Measurements from ENCODE around the gene ELAVL2. TPM values are rescaled to one million over a fixed set of nuclear protein-coding genes. Genes with fewer than 3 reads are reported as not detected.

Gene ELAVL2
- total and polyA plus RNA-seq, 2 donors (not counting 3 experiments of a cell fraction or from before 2014, with no cell fraction given) = 0.06 to 0.20 TPM

- FAIRE-seq (no peak), DNase-seq (ENCODE audit: low read depth, low spot score) (no peak)
- BruUV-seq (replicated peaks) = no TSS peak
- Histone ChIP-seq H3K79me2 (ENCODE audit: control insufficient read depth, insufficient read depth, low read length) (no peaks in the 10 kb centered on the region), H3K9ac (replicated peaks; ENCODE audit: extremely low read depth, insufficient read depth, low read length) (no peak overlapping the region), H3K4me1 (ENCODE audit: control insufficient read depth, extremely low read depth, insufficient read depth, low read length) (no peaks in the 10 kb centered on the region), H4K20me1 (replicated peaks; ENCODE audit: control insufficient read depth, extremely low read depth, insufficient read depth, low read length) (no peaks in the 10 kb centered on the region), H3K4me2 (ENCODE audit: insufficient read depth, low read length) (no peak overlapping the region), H3K9me1 (replicated peaks; ENCODE audit: control insufficient read depth, extremely low read depth, insufficient read depth, low read length) (no peaks in the 10 kb centered on the region), H3K27ac (ENCODE audit: insufficient read depth, low read depth, low read length) (no peak overlapping the region), H2AFZ (ENCODE audit: low read depth, low read length) (no peak overlapping the region), H3K9me3 (replicated peaks; ENCODE audit: control insufficient read depth, insufficient read depth, low read length) (no peaks in the 10 kb centered on the region), H3K27me3 (ENCODE audit: control insufficient read depth in 2 of 2, insufficient read depth in 2 of 2, low read length in 2 of 2) (no peaks in the 10 kb centered on the region), H3K36me3 (ENCODE audit: control insufficient read depth in 2 of 2, extremely low read depth in 1 of 2, insufficient read depth in 2 of 2, low read length in 2 of 2) (no peaks in the 10 kb centered on the region), H3K4me3 (replicated peaks in 1 of 3; ENCODE audit: insufficient read depth in 1 of 3, low read depth in 1 of 3, low read length in 3 of 3) (no peak overlapping the region)
- dilution Hi-C loops (cut with MboI; ENCODE audit: extremely low pct_ligation_motif_present, low sequenced_read_pairs) (no loop called here), intact Hi-C loops (cut with micrococcal nuclease) (no loop called here)
- TF ChIP-seq EZH2 (IDR thresholded peaks at IDR 0.05; ENCODE audit: borderline replicate concordance, low read depth, low read length, severe bottlenecking) (no peak), FOS (IDR thresholded peaks at IDR 0.05; ENCODE audit: borderline replicate concordance, insufficient read depth, low read length) (no peak), MAX (IDR thresholded peaks at IDR 0.05; ENCODE audit: insufficient read depth, insufficient read length) (no peak)
- ChIA-PET CTCF (no interaction called here), POLR2A (no interaction called here)
These were observed 108.5 kb downstream of the ELAVL2 start for GRCh38 chr9:23717505-23717904.

DNA sequence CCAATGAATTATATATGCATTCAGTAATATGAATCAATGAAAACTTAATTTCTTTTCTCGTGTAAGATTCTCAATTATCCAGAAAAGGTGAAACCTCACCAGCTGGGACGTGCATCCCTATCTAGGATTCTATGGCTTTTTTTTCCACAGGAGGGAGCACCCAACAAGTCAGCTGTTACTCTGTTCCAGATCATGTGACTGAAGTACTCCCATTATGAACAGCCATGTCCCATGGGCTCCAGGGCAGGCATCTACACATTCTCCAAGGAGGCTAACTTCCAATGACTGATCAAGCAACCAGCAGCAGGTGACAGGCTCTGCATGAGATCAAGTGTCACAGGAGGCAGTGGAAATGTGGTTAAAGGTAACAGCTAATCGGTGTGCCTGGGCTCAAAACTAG is 118.8 kb downstream of the ELAVL2 start:
- TF ChIP-seq, protein P1, sequence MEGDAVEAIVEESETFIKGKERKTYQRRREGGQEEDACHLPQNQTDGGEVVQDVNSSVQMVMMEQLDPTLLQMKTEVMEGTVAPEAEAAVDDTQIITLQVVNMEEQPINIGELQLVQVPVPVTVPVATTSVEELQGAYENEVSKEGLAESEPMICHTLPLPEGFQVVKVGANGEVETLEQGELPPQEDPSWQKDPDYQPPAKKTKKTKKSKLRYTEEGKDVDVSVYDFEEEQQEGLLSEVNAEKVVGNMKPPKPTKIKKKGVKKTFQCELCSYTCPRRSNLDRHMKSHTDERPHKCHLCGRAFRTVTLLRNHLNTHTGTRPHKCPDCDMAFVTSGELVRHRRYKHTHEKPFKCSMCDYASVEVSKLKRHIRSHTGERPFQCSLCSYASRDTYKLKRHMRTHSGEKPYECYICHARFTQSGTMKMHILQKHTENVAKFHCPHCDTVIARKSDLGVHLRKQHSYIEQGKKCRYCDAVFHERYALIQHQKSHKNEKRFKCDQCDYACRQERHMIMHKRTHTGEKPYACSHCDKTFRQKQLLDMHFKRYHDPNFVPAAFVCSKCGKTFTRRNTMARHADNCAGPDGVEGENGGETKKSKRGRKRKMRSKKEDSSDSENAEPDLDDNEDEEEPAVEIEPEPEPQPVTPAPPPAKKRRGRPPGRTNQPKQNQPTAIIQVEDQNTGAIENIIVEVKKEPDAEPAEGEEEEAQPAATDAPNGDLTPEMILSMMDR (IDR thresholded peaks at IDR 0.05; ENCODE audit: extremely low read depth in 1 of 2, insufficient read depth in 1 of 2, low read depth in 1 of 2, low read length in 2 of 2) = no peak
- TF ChIP-seq JUN (IDR thresholded peaks at IDR 0.05; ENCODE audit: borderline replicate concordance, insufficient read depth, insufficient read length, low read depth) (no peak), FOS (IDR thresholded peaks at IDR 0.05; ENCODE audit: borderline replicate concordance, insufficient read depth, low read length) (no peak), EZH2 (IDR thresholded peaks at IDR 0.05; ENCODE audit: borderline replicate concordance, low read depth, low read length, severe bottlenecking) (no peak)
- Histone ChIP-seq H4K20me1 (replicated peaks; ENCODE audit: control insufficient read depth, extremely low read depth, insufficient read depth, low read length) (no peaks in the 10 kb centered on the region), H3K9me3 (replicated peaks; ENCODE audit: control insufficient read depth, insufficient read depth, low read length) (no peaks in the 10 kb centered on the region), H3K4me3 (replicated peaks in 1 of 3; ENCODE audit: insufficient read depth in 1 of 3, low read depth in 1 of 3, low read length in 3 of 3) (no peak overlapping the region), H3K9ac (replicated peaks; ENCODE audit: extremely low read depth, insufficient read depth, low read length) (no peak overlapping the region), H3K9me1 (replicated peaks; ENCODE audit: control insufficient read depth, extremely low read depth, insufficient read depth, low read length) (no peaks in the 10 kb centered on the region), H3K4me2 (ENCODE audit: insufficient read depth, low read length) (no peak overlapping the region), H3K36me3 (ENCODE audit: control insufficient read depth in 2 of 2, extremely low read depth in 1 of 2, insufficient read depth in 2 of 2, low read length in 2 of 2) (no peaks in the 10 kb centered on the region), H2AFZ (ENCODE audit: low read depth, low read length) (no peak overlapping the region), H3K27me3 (ENCODE audit: control insufficient read depth in 2 of 2, insufficient read depth in 2 of 2, low read length in 2 of 2) (no peaks in the 10 kb centered on the region), H3K4me1 (ENCODE audit: control insufficient read depth, extremely low read depth, insufficient read depth, low read length) (no peaks in the 10 kb centered on the region), H3K27ac (ENCODE audit: insufficient read depth, low read depth, low read length) (no peak overlapping the region), H3K79me2 (ENCODE audit: control insufficient read depth, insufficient read depth, low read length) (no peaks in the 10 kb centered on the region)
- ChIA-PET POLR2A (no interaction called here), CTCF (no interaction called here)
- no peak for DNase-seq (ENCODE audit: low read depth, low spot score)
- FAIRE-seq = no peak
- dilution Hi-C loops (cut with MboI; ENCODE audit: extremely low pct_ligation_motif_present, low sequenced_read_pairs) = no loop called here
- intact Hi-C loops (cut with micrococcal nuclease) = no loop called here
- BruUV-seq (replicated peaks) = no TSS peak

All from endothelial cell of umbilical vein (primary cell).